Measurements from ENCODE around the gene TMEM178B.

The TMEM178B gene

DNA sequence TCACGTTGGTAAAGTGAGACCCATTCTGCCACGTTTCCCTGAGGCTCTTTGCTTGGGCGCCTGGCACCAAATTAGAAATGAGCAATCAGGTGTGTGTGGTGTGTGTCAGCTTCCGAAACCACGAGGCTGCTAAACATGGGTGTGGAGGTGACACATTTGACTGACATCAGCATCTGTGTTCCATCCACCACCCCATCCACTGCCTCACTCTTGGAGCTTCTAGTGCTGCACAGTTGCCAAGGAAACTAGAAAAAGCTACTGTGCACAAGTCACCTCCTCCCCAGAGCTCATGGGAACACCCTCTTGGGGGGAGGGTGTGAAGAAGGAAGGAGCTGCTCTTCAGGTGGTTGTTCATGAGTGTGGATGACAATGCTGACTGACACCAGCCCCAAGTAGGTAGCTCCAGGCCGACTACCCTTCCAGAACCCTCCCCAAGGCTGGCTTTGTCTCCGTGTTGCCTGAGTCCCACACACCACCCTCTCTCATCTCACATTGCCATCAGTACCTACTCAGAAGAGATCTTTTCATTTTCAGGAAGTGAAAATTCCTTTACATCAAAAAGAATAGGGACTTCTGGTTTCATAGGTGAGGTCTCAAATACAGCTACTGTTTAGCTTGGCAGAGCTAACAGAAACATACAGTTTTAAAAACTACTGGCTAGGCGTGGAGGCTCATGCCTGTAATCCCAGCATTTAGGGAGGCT lies 152.2 kb downstream of the TMEM178B start:
- DNase-seq: no peak

DNA sequence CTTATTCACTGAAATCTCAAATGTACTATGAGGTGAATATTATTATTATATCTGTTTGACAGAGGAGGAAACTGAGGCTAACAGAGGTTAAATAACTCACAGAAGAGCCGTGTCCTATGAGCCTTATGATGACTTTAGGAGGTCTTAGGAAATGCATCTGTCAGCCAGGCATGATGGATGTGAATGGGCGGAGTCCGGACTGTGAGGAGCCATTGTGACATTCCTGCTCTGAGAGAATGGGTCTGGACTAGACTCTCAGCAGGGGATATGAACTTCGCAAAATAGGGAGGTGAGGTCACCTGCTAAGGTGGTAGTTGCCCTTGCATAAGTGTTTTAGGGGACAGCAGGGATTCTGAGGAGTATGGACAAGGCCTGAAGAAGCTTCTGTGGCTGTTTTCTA lies 153.6 kb downstream of the TMEM178B start:
- DNase-seq: no peak

GRCh38 chr7:141228482-141228881 lies 154.6 kb downstream of the TMEM178B start:
- DNase-seq: no peak

- DNase-seq: no peak
Measured at GRCh38 chr7:141231018-141231792, 157.3 kb downstream of the TMEM178B start.

DNA sequence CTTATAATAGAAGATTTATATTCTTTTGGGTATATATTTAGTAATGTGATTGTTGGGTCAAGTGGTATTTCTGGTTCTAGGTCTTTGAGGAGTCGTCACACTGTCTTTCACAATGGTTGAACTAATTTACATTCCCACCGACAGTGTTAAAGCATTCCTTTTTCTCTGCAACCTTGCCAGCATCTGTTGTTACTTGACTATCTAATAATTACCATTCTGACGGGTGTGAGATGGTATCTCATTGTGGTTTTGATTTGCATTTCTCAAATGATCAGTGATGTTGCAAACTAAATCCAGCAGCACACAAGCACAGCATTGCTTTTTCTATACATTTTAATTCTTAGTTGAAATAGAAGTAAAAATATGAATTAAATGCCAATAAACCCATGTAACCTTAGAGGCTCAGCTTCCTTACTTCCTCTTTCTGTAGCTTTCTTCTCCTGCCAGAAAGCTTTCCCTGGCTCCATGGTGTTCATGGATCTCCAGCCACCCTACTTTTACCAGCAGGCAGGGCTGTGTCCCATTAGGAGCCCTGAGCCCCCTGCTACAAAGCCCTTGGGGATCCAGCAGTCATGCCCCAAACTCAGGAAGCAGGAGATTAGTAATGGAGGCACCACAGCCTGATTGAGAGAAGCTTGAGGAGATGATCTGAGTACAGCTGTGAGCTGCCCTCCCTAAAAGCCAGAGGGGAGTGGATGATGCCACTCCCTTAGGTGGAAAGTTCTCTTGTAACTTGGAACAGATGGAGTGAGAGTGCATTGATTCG lies 158.6 kb downstream of the TMEM178B start:
- no peak for DNase-seq

DNA sequence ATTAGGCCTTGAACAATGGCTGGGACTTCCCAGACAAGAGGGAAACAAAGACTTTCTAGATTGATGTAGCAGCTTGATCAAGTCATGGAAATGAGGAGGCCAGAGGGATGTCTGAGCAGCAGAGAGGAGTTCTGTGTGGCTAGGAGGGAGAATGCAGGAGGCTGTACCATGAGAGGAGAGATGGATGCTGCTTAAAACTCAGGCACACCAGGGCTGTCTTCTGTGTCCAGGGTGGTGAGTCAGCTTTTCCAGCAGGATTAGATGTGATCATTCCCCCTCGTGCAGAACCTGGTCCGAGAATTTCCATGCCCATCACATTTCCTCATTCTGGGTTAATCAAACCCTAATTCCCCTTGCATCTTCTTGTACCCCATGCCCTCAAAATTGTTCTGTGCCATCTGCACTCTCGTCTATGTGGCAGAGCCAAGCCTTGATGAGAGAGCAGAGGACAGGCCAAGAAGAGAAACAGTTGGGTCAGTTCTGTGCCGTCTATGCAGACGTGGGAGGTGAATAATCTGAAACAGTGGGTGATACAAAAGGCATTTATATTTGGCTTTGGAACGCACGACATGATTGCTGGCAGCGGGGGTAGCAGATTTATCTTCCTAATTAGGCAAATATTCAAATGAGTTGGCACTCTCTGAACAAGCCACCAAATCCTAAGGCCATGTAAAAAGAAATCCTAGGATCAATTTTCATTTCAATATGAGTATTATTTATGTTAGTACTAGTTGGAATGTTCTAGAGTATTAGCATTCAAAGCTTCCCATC lies 160.7 kb downstream of the TMEM178B start:
- no peak for DNase-seq

GRCh38 chr7:141235656-141236055 lies 161.8 kb downstream of the TMEM178B start:
- no peak for DNase-seq

GRCh38 chr7:141238596-141239243 lies 164.9 kb downstream of the TMEM178B start:
- no peak for DNase-seq

DNA sequence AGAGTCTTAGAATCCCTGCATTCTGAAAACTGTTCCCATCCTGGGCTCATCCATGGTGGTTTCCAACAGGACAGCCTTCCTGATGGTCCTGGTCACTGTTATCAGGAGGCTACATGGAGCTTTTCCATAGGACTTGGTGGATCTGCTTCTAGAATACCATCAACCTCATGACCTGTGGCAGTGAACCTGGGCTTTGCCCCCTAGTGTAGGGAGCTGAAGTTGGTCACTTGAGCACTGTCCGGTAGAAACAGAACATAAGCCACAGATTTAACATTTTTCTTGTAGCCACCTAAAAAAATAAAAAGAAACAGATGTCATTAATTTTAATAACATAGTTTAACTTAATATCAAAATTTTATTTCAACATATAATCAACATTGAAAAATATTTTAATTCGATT lies 165.8 kb downstream of the TMEM178B start:
- no peak for DNase-seq

DNA sequence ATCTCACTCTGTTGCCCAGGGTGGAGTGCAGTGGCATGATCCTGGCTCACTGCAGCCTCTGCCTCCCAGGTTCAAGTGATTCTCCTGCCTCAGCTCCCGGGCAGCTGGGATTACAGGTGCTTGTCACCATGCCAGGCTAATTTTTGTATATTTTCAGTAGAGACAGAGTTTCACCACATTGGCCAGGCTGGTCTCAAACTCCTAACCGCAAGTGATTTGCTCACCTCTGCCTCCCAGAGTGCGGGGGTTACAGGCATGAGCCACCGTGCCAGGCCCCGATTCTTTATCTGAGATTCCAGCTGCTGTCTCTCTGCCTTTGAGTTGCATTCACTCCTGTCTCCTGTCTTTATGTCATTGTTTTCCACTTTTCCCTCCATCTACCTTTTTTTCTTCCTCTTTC lies 168.7 kb downstream of the TMEM178B start:
- no peak for DNase-seq

DNA sequence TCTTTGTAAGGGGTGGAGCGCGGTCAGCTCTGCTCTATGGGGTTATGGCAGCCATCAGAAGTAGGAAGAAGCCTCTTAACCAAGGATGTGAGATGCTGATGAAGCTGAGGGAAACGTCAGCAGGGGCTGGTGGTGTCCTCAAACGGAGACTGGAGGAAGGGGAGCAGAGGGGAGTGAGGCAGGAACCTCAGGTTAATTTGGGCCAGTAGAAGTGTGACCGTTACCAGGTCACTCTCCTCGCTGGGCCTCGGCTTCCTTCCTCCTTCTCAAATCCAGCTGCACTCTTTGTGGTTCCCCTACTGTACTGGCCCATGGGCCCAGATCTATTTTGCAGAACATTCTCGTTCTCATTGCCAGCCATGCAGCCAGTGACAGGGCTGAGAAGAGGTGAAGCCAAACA lies 169.5 kb downstream of the TMEM178B start:
- DNase-seq: no peak

DNA sequence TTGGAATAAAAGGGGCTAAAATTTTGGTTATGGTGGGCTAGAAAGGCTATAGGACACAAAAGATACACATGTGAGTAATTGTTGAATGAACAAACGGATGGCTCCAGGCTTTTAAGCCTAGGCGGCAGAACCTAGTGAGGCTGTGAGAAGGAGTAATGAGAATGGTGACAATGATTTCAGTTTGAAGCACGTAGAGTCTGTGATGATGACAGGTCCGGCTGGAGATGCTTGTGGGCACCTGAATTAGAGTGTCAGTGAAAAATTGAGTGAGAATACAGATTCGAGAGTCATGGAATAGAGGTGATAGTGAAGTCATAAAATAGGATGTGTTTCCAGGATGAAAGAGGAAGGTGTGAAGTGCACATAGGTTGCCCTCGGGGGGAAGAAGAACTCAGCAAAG lies 170.6 kb downstream of the TMEM178B start:
- DNase-seq: no peak

GRCh38 chr7:141246426-141246825 lies 172.6 kb downstream of the TMEM178B start:
- no peak for DNase-seq

GRCh38 chr7:141251180-141251579 lies 177.3 kb downstream of the TMEM178B start:
- no peak for DNase-seq

DNA sequence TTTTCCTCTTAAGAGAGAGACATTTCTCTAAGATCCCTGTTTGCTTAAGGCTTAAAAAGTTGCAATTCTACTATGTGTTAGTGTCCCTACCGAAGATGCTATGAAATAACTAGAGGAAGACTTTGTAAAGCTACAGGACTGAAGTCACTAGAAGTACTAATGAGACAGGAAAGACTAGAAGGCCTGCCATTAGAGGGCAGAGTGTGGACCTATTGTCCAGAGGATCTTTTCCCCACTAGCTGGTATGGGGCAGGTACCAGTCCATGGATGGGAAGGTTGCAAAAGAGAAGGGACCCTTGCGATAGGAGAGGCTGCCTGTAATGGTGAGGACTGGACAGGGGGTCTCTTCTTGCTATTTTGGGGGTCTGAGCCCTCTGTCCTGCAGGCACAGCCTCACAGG lies 178.1 kb downstream of the TMEM178B start:
- no peak for DNase-seq

- DNase-seq: no peak
Measured at GRCh38 chr7:141257597-141257996, 183.7 kb downstream of the TMEM178B start.

DNA sequence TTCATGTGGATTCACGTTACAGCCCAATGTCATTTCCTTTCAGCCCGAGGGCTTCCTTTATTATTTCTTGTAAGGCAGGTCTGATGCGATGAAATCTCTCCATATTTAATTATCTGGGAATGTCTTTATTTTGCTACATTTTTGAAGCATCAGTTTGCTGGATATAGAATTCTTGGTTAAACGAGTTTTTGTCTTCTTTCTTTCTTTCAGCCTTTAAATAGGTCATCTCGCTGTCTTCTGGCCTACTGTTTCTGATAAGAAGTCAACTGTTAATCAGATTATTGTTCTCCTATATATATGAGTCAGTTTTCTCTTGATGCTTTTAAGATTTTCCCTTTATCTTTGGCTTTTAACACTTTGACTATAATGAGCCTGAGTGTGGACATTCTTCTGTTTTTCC lies 184.7 kb downstream of the TMEM178B start:
- no peak for DNase-seq

GRCh38 chr7:141262101-141263090 lies 188.5 kb downstream of the TMEM178B start:
- no peak for DNase-seq

DNA sequence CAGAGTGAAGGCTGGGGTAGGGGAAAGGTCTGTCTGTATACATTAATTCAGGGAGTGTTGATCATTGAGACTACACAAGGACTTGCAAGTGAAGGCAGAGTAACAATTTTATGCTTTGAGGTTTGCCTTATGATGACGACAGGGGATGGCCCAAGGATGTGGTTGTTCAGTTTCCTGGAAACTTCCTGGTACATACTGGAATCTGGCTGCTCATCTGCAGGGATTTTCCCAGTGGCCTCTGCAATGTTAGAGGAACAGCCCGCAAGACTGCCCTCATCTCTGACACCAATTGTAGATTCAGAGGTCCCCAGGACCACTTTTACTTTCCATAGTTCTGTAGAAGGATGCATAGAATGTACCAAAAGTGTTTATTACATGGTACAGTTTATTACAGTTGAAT lies 189.6 kb downstream of the TMEM178B start:
- no peak for DNase-seq

DNA sequence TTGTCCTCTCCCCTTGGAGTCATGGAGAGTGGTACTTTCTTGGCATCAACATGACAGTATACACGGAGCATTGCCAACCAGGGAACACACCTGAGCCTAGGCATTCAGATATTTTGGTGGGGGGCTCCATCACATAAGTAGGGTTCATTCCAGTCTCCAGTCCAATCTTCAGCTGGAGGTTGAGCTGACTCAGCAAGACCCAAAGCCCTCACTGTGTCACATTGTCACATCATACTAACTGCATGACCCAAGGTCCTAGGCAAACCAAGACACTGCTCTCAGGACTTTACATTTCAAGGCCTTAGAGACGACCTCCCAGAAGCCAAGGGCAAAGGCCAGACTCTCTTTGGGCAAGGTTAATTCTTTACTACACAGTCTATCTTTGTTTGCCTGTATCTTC lies 190.1 kb downstream of the TMEM178B start:
- no peak for DNase-seq

DNA sequence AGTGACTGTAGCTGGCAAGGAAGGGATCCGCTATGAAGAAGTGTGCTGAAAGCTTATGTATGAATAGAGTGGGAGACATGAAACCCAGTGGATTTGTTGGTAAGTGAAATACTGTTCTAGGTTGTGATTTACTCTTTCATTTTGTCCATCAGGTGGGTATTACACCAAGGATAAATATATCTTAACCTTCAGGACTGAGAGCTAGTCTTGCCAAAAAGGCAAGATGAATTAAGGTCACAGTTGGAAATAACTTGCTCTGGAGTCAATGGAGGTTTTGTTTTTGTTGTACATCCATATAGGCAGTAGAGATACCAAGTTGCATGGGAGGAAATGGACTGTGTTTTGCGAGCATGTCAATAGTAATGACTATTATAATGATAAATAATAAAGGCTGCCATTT lies 190.6 kb downstream of the TMEM178B start:
- DNase-seq: no peak

Measured in fibroblast of upper back skin (primary cell).